Activated T-cell treated with anti-CD3 and anti-CD28 coated beads for 4 hours (primary cell): Measurements from ENCODE around the gene RPS23.
A peak's percentile ranks its signal among the peaks of the same experiment; 100 is the strongest.

Source experiments
- DNase-seq: peaks from one replicate; pipeline ENCODE4 v3.0.0-alpha.2; 2020

RPS23 gene

GRCh38 chr5:82277987-82278710, at the start of gene RPS23:
Gene RPS23 (minus strand): TSS chr5:82278354. CDS start chr5:82278323, 31 bp downstream.
- peak; percentile 78 for DNase-seq

- DNase-seq, result no peak
Observed at GRCh38 chr5:82327941-82328340, 49.8 kb upstream of the RPS23 start.

GRCh38 chr5:82325996-82326395, 47.8 kb upstream of the RPS23 start:
- DNase-seq, result no peak

GRCh38 chr5:82325155-82325554, 47.0 kb upstream of the RPS23 start:
- no peak for DNase-seq

GRCh38 chr5:82320966-82321365, 42.8 kb upstream of the RPS23 start:
- DNase-seq, result no peak

- no peak for DNase-seq
Observed at GRCh38 chr5:82319651-82320376, 41.7 kb upstream of the RPS23 start.

- no peak for DNase-seq
Observed at GRCh38 chr5:82319192-82319591, 41.0 kb upstream of the RPS23 start.

- DNase-seq, result no peak
Observed at GRCh38 chr5:82314964-82315758, 37.0 kb upstream of the RPS23 start.

GRCh38 chr5:82313016-82313415, 34.9 kb upstream of the RPS23 start:
- DNase-seq, result no peak

GRCh38 chr5:82312373-82312856, 34.3 kb upstream of the RPS23 start:
- DNase-seq, result no peak

GRCh38 chr5:82309091-82309531, 31.0 kb upstream of the RPS23 start:
- DNase-seq, result no peak

GRCh38 chr5:82308416-82308815, 30.3 kb upstream of the RPS23 start:
- DNase-seq, result no peak

- DNase-seq, result no peak
Observed at GRCh38 chr5:82307451-82307850, 29.3 kb upstream of the RPS23 start.

- no peak for DNase-seq
Observed at GRCh38 chr5:82306151-82306550, 28.0 kb upstream of the RPS23 start.

- DNase-seq, result no peak
Observed at GRCh38 chr5:82301190-82301589, 23.0 kb upstream of the RPS23 start.

- no peak for DNase-seq
Observed at GRCh38 chr5:82298668-82299067, 20.5 kb upstream of the RPS23 start.

- DNase-seq, result no peak
Observed at GRCh38 chr5:82297711-82298110, 19.6 kb upstream of the RPS23 start.

- DNase-seq, result no peak
Observed at GRCh38 chr5:82296929-82297328, 18.8 kb upstream of the RPS23 start.

GRCh38 chr5:82295959-82296531, 17.9 kb upstream of the RPS23 start:
- DNase-seq, result no peak

- no peak for DNase-seq
Observed at GRCh38 chr5:82295144-82295543, 17.0 kb upstream of the RPS23 start.

GRCh38 chr5:82291420-82291819, 13.3 kb upstream of the RPS23 start:
- no peak for DNase-seq

- no peak for DNase-seq
Observed at GRCh38 chr5:82290908-82291307, 12.8 kb upstream of the RPS23 start.

- DNase-seq, result no peak
Observed at GRCh38 chr5:82290005-82290404, 11.9 kb upstream of the RPS23 start.
